Measurements from ENCODE around the gene IFNLR1.

DNA sequence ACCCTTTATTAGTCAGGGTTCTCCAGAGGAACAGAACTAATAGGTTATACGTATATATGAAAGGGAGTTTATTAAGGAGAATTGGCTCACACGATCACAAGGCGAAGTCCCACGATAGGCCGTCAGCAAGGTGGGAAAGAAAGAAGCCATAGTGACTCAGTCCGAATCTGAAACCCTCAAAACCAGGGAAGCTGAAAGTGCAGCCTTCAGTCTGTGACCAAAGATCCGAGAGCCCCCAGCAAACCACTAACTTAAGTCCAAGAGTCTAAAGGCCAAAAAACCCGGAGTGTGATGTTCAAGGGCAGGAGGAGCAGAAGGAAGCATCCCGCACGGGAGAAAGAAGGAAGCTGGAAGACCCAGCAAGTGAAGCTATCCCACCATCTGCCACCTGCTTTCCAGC, 9.9 kb downstream of the IFNLR1 start:
- TF ChIP-seq, protein P1, sequence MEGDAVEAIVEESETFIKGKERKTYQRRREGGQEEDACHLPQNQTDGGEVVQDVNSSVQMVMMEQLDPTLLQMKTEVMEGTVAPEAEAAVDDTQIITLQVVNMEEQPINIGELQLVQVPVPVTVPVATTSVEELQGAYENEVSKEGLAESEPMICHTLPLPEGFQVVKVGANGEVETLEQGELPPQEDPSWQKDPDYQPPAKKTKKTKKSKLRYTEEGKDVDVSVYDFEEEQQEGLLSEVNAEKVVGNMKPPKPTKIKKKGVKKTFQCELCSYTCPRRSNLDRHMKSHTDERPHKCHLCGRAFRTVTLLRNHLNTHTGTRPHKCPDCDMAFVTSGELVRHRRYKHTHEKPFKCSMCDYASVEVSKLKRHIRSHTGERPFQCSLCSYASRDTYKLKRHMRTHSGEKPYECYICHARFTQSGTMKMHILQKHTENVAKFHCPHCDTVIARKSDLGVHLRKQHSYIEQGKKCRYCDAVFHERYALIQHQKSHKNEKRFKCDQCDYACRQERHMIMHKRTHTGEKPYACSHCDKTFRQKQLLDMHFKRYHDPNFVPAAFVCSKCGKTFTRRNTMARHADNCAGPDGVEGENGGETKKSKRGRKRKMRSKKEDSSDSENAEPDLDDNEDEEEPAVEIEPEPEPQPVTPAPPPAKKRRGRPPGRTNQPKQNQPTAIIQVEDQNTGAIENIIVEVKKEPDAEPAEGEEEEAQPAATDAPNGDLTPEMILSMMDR (IDR thresholded peaks at IDR 0.05), result no peak
- TF ChIP-seq POLR2AphosphoS5 (IDR thresholded peaks at IDR 0.05) (no peak), EP300 (IDR thresholded peaks at IDR 0.05) (no peak)
